ENCODE measurements around the gene DNAI4.

GRCh38 chr1:66890621-66891020, 34.0 kb downstream of the DNAI4 start:
- TF ChIP-seq CTCF (conservative IDR thresholded peaks at IDR 0.05) (no peak), ZFX (IDR thresholded peaks at IDR 0.05) (no peak)

Measured in C4-2B (cell line).